IMR-90 (cell line): ENCODE data around the gene GPLD1. TPM values are rescaled to one million over a fixed set of nuclear protein-coding genes. Genes with fewer than 3 reads are reported as not detected.

ENCODE experiments used
- ATAC-seq: fragments of 200-7000 bp; cut with Tn5 transposase; 2 replicates; pipeline ENCODE4 v1.9.1; 2020; ENCODE audit warnings: low read depth, mild to moderate bottlenecking, moderate library complexity
- BruUV-seq: library from RNA; stranded (reverse); fragments of 400-500 nt; replicated peaks from 2 replicates; lab custom pipeline; 2021; lab: Mats Ljungman, UMichigan
- CTCF ChIA-PET: fragments of 300-600 bp; formaldehyde crosslinking; extraction: SDS; loops from one replicate; lab custom pipeline; 2021; ENCODE audit warnings: antibody characterized with exemption; lab: Yijun Ruan, JAX
- POLR2A ChIA-PET: fragments of 300-600 bp; sonication (Branson Sonifier 250); formaldehyde crosslinking; loops from one replicate; lab custom pipeline; 2022; ENCODE audit warnings: antibody characterized with exemption; ENCODE audit not compliant: unreplicated experiment; lab: Charles Lee
- DNase-seq: peaks from one replicate; pipeline ENCODE4 v3.0.0; 2013
- H2AFZ ChIP-seq: replicated peaks from 2 replicates; pipeline ENCODE3; 2013; ENCODE audit warnings: low read length, mild to moderate bottlenecking; ENCODE audit not compliant: poor library complexity
- H2AK5ac ChIP-seq: 2 replicates; pipeline ENCODE4 v1.6.1; 2013; ENCODE audit warnings: low read depth, low read length, inconsistent platforms
- H2AK9ac ChIP-seq: replicated peaks from 2 replicates; pipeline ENCODE3; 2013; ENCODE audit warnings: mild to moderate bottlenecking, low read depth, low read length, moderate library complexity; ENCODE audit not compliant: poor library complexity
- H2BK120ac ChIP-seq: 2 replicates; pipeline ENCODE4 v1.6.1; 2013; ENCODE audit warnings: low read depth, low read length, inconsistent platforms
- H2BK15ac ChIP-seq: 3 replicates; pipeline ENCODE4 v1.6.1; 2013; ENCODE audit warnings: low read depth, low read length, inconsistent platforms
- H2BK20ac ChIP-seq: 2 replicates; pipeline ENCODE4 v1.6.1; 2013; ENCODE audit warnings: low read depth, mild to moderate bottlenecking, inconsistent platforms, low read length, moderate library complexity
- H2BK5ac ChIP-seq: 2 replicates; pipeline ENCODE4 v1.6.1; 2013; ENCODE audit warnings: mild to moderate bottlenecking, low read depth, low read length, inconsistent platforms; ENCODE audit not compliant: poor library complexity, severe bottlenecking
- H3K14ac ChIP-seq: replicated peaks from 2 replicates; pipeline ENCODE4 v1.6.1; 2013; ENCODE audit warnings: low read depth, low read length, inconsistent platforms
- H3K18ac ChIP-seq: 2 replicates; pipeline ENCODE4 v1.6.1; 2013; ENCODE audit warnings: low read depth, low read length, control low read depth
- H3K23ac ChIP-seq: 2 replicates; pipeline ENCODE4 v1.6.1; 2013; ENCODE audit warnings: low read depth, low read length, inconsistent platforms
- H3K27ac ChIP-seq: 2 replicates; pipeline ENCODE4 v1.5.1; 2013; ENCODE audit warnings: mild to moderate bottlenecking, control low read depth, low read length; ENCODE audit not compliant: insufficient read depth
- H3K27me3 ChIP-seq: 2 replicates; pipeline ENCODE4 v1.6.1; 2013; ENCODE audit warnings: low read length; ENCODE audit not compliant: control insufficient read depth, insufficient read depth
- H3K36me3 ChIP-seq: 2 replicates; pipeline ENCODE4 v1.6.1; 2013; ENCODE audit warnings: low read length, mixed read lengths; ENCODE audit not compliant: control insufficient read depth, insufficient read depth
- H3K4ac ChIP-seq: 2 replicates; pipeline ENCODE4 v1.6.1; 2013; ENCODE audit warnings: low read depth, low read length, inconsistent platforms
- H3K4me1 ChIP-seq: 2 replicates; pipeline ENCODE4 v1.6.1; 2013; ENCODE audit warnings: low read length, mixed read lengths; ENCODE audit not compliant: control insufficient read depth, insufficient read depth
- H3K4me2 ChIP-seq: 2 replicates; pipeline ENCODE4 v1.6.1; 2013; ENCODE audit warnings: low read depth, mild to moderate bottlenecking, control low read depth, low read length, moderate library complexity
- H3K4me3 ChIP-seq: 2 replicates; pipeline ENCODE4 v1.5.1; 2013; ENCODE audit warnings: low read depth, mild to moderate bottlenecking, control low read depth, low read length, moderate library complexity; ENCODE audit not compliant: insufficient read depth
- H3K56ac ChIP-seq: 2 replicates; pipeline ENCODE4 v1.6.1; 2013; ENCODE audit warnings: low read length, inconsistent platforms; ENCODE audit not compliant: insufficient read depth; ENCODE audit errors: extremely low read depth
- H3K79me1 ChIP-seq, 2 experiments: 2 replicates each; pipeline ENCODE4 v1.6.1; 2013; ENCODE audit warnings: low read length in 2 of 2, inconsistent platforms in 1 of 2, low read depth in 1 of 2
- H3K9ac ChIP-seq: 2 replicates; pipeline ENCODE4 v1.6.1; 2013; ENCODE audit warnings: low read depth, low read length, control low read depth
- H3K9me1 ChIP-seq: 2 replicates; pipeline ENCODE4 v1.6.1; 2013; ENCODE audit warnings: low read length, inconsistent platforms; ENCODE audit not compliant: insufficient read depth
- H3K9me3 ChIP-seq: 2 replicates; pipeline ENCODE4 v1.6.1; 2013; ENCODE audit warnings: low read length; ENCODE audit not compliant: control insufficient read depth, insufficient read depth
- H4K20me1 ChIP-seq: 2 replicates; pipeline ENCODE4 v1.6.1; 2013; ENCODE audit warnings: low read length, inconsistent platforms; ENCODE audit not compliant: insufficient read depth
- H4K5ac ChIP-seq: 2 replicates; pipeline ENCODE4 v1.6.1; 2013; ENCODE audit warnings: mild to moderate bottlenecking, low read depth, low read length, control low read depth
- H4K8ac ChIP-seq, 2 experiments: 2 replicates each; pipeline ENCODE4 v1.6.1; 2013; ENCODE audit warnings: low read depth in 2 of 2, low read length in 2 of 2, control low read depth in 1 of 2, inconsistent platforms in 1 of 2
- H4K91ac ChIP-seq: 2 replicates; pipeline ENCODE4 v1.6.1; 2013; ENCODE audit warnings: low read depth, low read length, inconsistent platforms; ENCODE audit not compliant: insufficient read depth
- CEBPB ChIP-seq: IDR thresholded peaks from 2 replicates; pipeline ENCODE4 v1.6.1; 2012; ENCODE audit warnings: low read depth, low read length, improper control_type of control experiment
- FOS ChIP-seq: fragments of 150-350 bp; IDR thresholded peaks from 2 replicates; pipeline ENCODE4 v1.6.1; 2016; ENCODE audit warnings: low read depth, low read length
- MAZ ChIP-seq: IDR thresholded peaks from 2 replicates; pipeline ENCODE4 v1.6.1; 2012; ENCODE audit warnings: low read depth, mild to moderate bottlenecking, low read length, improper control_type of control experiment, moderate library complexity, borderline replicate concordance
- MXI1 ChIP-seq: IDR thresholded peaks from 2 replicates; pipeline ENCODE4 v1.6.1; 2012; ENCODE audit warnings: low read depth, mild to moderate bottlenecking, low read length, moderate library complexity, borderline replicate concordance
- POLR2A ChIP-seq: IDR thresholded peaks from 2 replicates; pipeline ENCODE4 v1.6.1; 2012; ENCODE audit warnings: mild to moderate bottlenecking, low read depth, low read length
- RCOR1 ChIP-seq: IDR thresholded peaks from 2 replicates; pipeline ENCODE4 v1.6.1; 2012; ENCODE audit warnings: mild to moderate bottlenecking, low read length, improper control_type of control experiment; ENCODE audit not compliant: insufficient replicate concordance
- USF2 ChIP-seq: fragments of 150-350 bp; IDR thresholded peaks from 2 replicates; pipeline ENCODE4 v1.6.1; 2017; ENCODE audit warnings: mild to moderate bottlenecking, antibody characterized with exemption, low read length, low read depth
- WGBS, 2 experiments: methylation state at CpG; one replicate each; pipeline versions ENCODE4 v1.1.5 to v1.1.7; 2013; ENCODE audit warnings: missing lambda C conversion rate in 2 of 2; ENCODE audit not compliant: insufficient read length in 1 of 2; ENCODE audit errors: extremely low coverage in 2 of 2; 5-methylcytosine and 5-hydroxymethylcytosine counted together
- dilution Hi-C: fragments of 300-500 bp; cut with HindIII; formaldehyde crosslinking; loops from one replicate; pipeline ENCODE4 v1.14.3; 2018; ENCODE audit warnings: low sequenced_read_pairs; ENCODE audit not compliant: unreplicated experiment
- in situ Hi-C: fragments of 300-500 bp; cut with MboI; formaldehyde crosslinking; loops from 3 replicates; pipeline ENCODE4 v1.14.3; 2019; ENCODE audit warnings: low sequenced_read_pairs, inconsistent platforms, mixed read lengths
- intact Hi-C: fragments of 100-400 bp; cut with micrococcal nuclease; formaldehyde crosslinking; loops from 2 replicates; pipeline ENCODE4 v1.10.0; 2022
- polyA plus RNA-seq, 3 experiments: library from polyadenylated mRNA; depleted of rRNA; stranded (reverse); fragments of >200 nt; gene quantifications; 2 replicates each; pipeline ENCODE4 v1.2.3, GENCODE V29; 2012; ENCODE audit warnings: low replicate concordance in 1 of 3
- total RNA-seq: library from RNA; depleted of rRNA; stranded (reverse); fragments of >200 nt; gene quantifications from 2 replicates; pipeline ENCODE4 v1.2.3, GENCODE V29; 2012

Gene GPLD1
- total and polyA plus RNA-seq, 2 of the 4 experiments (the other 2 are of a cell fraction): 0.05 to 0.18 TPM

GRCh38 chr6:24401458-24401857, 87.9 kb downstream of the GPLD1 start:
- dilution Hi-C loops: no loop called here
- Histone ChIP-seq H2BK120ac (no peak overlapping the region), H3K79me1 (peaks cover 10 to 27% of the 10 kb centered on the region in 2 experiments), H3K4ac (no peak overlapping the region), H3K36me3 (peaks cover 3% of the 10 kb centered on the region; the same call in 1 of the 2 replicates), H2BK15ac (no peak overlapping the region), H2AFZ (no peak overlapping the region), H2AK5ac (no peak overlapping the region), H3K4me1 (no peaks in the 10 kb centered on the region; the same call in 1 of the 2 replicates), H3K4me2 (no peak overlapping the region), H4K5ac (no peak overlapping the region), H2BK5ac (no peak overlapping the region), H3K4me3 (no peak overlapping the region), H4K91ac (no peak overlapping the region), H2AK9ac (no peak overlapping the region), H3K23ac (no peak overlapping the region), H2BK20ac (no peak overlapping the region), H4K8ac (no peak overlapping the region), H3K14ac (no peak overlapping the region), H4K20me1 (no peaks in the 10 kb centered on the region; the same call in 1 of the 2 replicates), H3K9me1 (peaks cover 2% of the 10 kb centered on the region; the same call in 1 of the 2 replicates), H3K18ac (no peak overlapping the region), H3K27ac (no peak overlapping the region), H3K9ac (no peak overlapping the region), H3K9me3 (no peaks in the 10 kb centered on the region; the same call in 1 of the 2 replicates), H3K27me3 (no peaks in the 10 kb centered on the region), H3K56ac (no peak overlapping the region)
- in situ Hi-C loops: no loop called here
- CTCF ChIA-PET: no interaction called here
- POLR2A ChIA-PET: no interaction called here
- DNase-seq: no peak
- no peak for ATAC-seq
- no CpG with 5 or more reads among the region's 4 CpGs for WGBS, 2 experiments
- TF ChIP-seq FOS (no peak), CEBPB (no peak), USF2 (no peak), RCOR1 (no peak), MAZ (no peak), POLR2A (no peak), MXI1 (no peak)
- BruUV-seq: no TSS peak
- intact Hi-C loops: no loop called here
